Smooth muscle cell of the pulmonary artery (primary cell): ENCODE data around the gene PANK3. TPM values are rescaled to one million over a fixed set of nuclear protein-coding genes. Genes with fewer than 3 reads are reported as not detected.

Experiments used
- total RNA-seq: library from RNA; depleted of rRNA; stranded (reverse); fragments of >200 nt; gene quantifications from 2 replicates; pipeline ENCODE4 v1.2.3, GENCODE V29; 2014

The PANK3 gene
- total RNA-seq, result 35.9 and 43.9 TPM in 2 replicates

DNA sequence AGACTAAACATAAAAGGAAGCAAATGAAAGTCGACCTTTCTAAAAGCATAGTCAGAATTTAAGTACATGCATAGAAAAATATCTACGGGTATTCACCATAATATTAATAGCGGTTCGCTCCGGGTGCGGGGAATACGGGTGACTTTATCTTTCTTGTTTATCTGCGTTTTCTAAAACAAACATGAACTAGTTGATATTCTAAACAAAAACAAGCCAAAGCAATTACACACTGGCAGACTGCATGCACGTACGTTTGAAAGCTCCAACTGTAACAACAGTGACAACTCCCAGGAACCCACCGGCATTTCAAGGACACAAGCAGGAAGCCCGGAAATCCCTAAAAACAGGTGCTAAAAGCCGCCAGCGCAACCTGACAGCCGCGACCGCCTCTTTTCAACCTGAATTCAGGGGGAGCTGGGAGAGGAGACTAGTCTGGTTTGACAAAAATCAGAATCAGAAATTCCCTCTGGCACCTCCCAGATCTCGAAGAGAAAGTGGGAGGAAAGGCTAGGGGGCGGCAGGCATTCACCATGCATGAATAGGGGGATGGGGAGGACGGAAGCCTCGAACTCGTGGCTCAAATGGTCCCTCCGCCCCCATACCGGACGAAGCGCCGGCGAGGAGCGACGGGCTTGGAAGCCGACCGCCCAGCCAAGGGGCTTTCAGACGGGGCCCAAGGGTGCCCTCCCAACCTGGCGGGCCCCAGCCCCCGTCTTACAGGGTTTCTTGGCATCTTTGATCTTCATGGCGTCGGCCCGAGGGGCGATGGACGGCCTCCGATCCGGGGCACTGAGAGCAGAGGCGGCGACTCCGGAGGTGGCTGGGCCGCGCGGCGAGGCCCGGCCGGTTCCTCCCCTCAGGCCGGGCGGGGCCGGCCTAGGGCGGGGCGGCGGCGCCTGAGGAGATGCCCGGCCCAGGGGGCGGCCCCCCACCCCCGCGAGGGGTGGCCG lies at the start of gene PANK3:
Gene PANK3, minus strand, starts transcription at position 831 of the 950 bp plus-strand sequence. Its CDS starts 85 bp downstream, at position 746.

GRCh38 chr5:168528521-168529373 lies 50.4 kb downstream of the PANK3 start, which contains the start of gene FBLL1:
Gene FBLL1 (plus strand): TSS chr5:168529305. CDS start chr5:168529505, 200 bp downstream.

Other genes starting within 250 kb of the PANK3 start
- gene RARS1, start 92.9 kb downstream of the PANK3 start, total RNA-seq, result 97.9 and 129 TPM in 2 replicates
- gene FBLL1, start 50.1 kb downstream of the PANK3 start, total RNA-seq, result 0.66 and 1.7 TPM in 2 replicates